Measurements from ENCODE around the gene TMUB2. TPM values are rescaled to one million over a fixed set of nuclear protein-coding genes. Genes with fewer than 3 reads are reported as not detected.
A peak's percentile ranks its signal among the peaks of the same experiment; 100 is the strongest.

Gene TMUB2
- total RNA-seq, 1 donor from 2014 or later: 19.0 TPM

DNA sequence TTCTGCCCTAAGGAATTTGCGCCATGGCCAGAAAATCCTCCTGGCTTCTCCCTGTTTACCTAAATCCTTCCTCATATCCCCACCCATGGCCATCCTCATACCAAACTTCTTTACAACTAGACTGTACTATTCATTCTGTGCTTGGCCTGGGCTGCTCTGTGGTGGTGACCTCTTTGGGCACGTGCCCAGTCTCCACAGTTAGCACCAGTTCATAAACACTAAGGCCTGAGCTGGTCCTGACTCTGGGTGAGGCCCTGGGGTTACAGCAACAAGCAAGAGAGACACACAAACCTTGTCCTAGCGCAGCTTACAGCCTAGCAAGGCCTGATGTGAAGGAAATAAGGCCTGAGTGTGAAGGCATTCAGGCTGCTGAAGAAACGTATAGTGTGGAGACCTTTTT lies 16.0 kb downstream of the TMUB2 start:
- Mint-ChIP-seq H3K4me1 (peaks cover 42% of the 10 kb centered on the region), H3K27ac (peak overlapping the region; percentile 23), H3K4me3 (peak overlapping the region; percentile 57), H3K9me3 (no peaks in the 10 kb centered on the region), H3K36me3 (ENCODE audit: low read depth) (peaks cover 22% of the 10 kb centered on the region), H3K27me3 (no peaks in the 10 kb centered on the region)
- intact Hi-C loops (cut with micrococcal nuclease): no loop called here
- no peak for DNase-seq

DNA sequence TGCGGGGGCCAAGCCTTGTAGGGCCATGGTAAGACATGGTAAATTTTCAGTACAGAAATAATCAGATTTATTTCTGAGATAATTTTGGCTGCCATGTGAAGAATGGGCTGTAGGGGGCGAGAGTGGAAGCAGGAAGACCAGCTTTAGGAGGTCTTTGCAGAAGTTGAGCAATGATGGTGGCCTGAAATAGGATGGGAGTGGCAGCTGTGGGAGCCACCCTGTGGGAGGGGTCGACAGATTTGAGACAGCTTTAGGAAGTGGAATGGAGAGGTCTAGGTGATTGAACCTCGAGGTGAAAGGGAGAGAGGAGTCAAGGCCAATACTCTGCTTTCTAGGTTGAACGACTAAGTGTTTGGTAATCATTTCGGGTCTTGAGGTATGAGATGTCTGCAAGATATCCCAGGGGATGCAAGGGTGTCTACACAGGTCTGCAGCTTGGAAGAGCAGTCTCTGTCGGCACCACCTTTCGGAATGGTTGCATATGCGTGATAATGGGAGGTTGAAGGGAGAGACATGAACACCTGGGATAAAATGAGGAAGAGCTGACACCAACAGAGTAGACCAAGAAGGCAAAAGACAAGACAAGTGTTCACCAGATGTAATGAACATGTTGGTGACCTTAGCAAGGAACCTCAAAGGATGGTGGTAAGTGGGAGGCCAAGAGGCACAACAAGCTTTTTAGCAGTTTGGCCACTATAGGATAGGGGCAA lies 17.1 kb downstream of the TMUB2 start:
- Mint-ChIP-seq H3K27ac (peak overlapping the region; percentile 73), H3K27me3 (no peaks in the 10 kb centered on the region), H3K36me3 (ENCODE audit: low read depth) (peaks cover 26% of the 10 kb centered on the region), H3K4me1 (peaks cover 42% of the 10 kb centered on the region), H3K9me3 (no peaks in the 10 kb centered on the region), H3K4me3 (peak overlapping the region; percentile 11)
- intact Hi-C loops (cut with micrococcal nuclease): no loop called here
- peak; percentile 87 for DNase-seq

DNA sequence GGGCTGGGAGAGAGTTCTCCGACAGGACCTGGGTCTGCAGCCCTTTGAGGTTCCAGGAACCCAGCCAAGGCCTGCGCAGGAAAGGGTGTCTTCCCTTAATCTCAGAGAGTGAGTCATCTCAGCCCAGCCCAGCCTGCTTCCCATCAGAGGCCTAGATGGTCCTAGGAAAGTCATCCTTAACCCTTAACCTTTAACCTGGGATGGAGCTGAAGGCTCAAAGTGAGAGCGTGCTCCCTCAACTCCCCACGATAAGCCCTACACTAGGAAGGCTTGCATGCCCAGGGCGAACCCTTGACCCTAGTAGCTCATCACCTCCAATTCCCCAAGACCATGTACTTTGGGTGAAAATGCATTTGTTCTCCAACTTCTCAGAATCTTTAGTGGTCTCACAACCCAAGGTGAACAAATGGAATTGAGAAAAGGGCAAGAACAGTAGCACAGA lies 17.7 kb downstream of the TMUB2 start:
- no peak for DNase-seq
- H3K4me1 Mint-ChIP-seq: peaks cover 45% of the 10 kb centered on the region
- no peaks in the 10 kb centered on the region for H3K27me3 Mint-ChIP-seq
- peaks cover 30% of the 10 kb centered on the region for H3K36me3 Mint-ChIP-seq (ENCODE audit: low read depth)
- no peak overlapping the region for H3K4me3 Mint-ChIP-seq
- intact Hi-C loops (cut with micrococcal nuclease): no loop called here
- no peaks in the 10 kb centered on the region for H3K9me3 Mint-ChIP-seq
- H3K27ac Mint-ChIP-seq: no peak overlapping the region

DNA sequence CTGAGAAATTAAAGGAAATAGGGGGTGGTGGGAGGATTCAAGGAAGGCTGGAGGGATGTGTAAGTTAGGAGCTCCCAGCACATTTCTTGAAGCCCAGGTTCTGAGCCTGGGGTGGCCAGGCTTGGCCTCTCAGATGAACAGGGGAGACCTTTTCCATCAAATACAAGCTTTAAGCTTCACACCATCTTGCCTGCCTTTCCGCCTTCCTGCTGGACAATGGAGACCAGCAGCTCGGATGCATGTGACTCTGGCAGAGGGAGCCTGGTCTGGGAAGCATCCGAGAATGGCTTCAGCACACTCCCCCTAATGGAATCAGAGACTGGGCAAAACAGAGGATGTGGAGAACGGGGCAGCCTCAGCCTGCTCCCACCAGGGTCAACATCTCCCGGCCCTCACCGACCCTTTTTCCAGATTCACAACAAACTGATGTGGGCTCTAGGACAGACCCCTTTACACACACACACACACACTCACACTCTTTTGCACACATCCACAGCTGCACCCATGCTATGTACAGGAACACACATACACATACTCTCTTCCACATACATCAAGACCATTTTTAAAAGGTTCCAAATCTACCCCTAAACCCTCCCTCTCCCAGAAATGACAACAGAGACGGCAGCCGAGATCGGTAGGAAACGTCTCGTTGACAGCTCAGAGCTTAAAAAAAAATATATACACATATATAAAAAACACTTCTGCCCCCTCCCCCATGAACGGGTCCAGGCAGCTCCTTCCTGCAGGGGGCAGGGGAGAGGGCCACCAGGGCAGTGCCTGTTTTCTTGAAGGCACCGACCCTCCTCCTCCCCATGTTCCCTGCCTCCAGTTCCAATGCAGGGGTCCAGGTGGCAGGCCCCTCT lies 19.4 kb downstream of the TMUB2 start:
- intact Hi-C loops (cut with micrococcal nuclease): no loop called here
- H3K4me3 Mint-ChIP-seq: no peak overlapping the region
- peaks cover 39% of the 10 kb centered on the region for H3K36me3 Mint-ChIP-seq (ENCODE audit: low read depth)
- DNase-seq: no peak
- peak overlapping the region; percentile 26 for H3K27ac Mint-ChIP-seq
- H3K4me1 Mint-ChIP-seq: peaks cover 49% of the 10 kb centered on the region
- H3K9me3 Mint-ChIP-seq: no peaks in the 10 kb centered on the region
- no peaks in the 10 kb centered on the region for H3K27me3 Mint-ChIP-seq

GRCh38 chr17:44206825-44207155 lies 20.0 kb downstream of the TMUB2 start:
- H3K36me3 Mint-ChIP-seq (ENCODE audit: low read depth): peaks cover 43% of the 10 kb centered on the region
- peaks cover 47% of the 10 kb centered on the region for H3K4me1 Mint-ChIP-seq
- H3K27me3 Mint-ChIP-seq: no peaks in the 10 kb centered on the region
- intact Hi-C loops (cut with micrococcal nuclease): no loop called here
- H3K27ac Mint-ChIP-seq: no peak overlapping the region
- no peak for DNase-seq
- H3K4me3 Mint-ChIP-seq: no peak overlapping the region
- H3K9me3 Mint-ChIP-seq: no peaks in the 10 kb centered on the region

- DNase-seq: no peak
- peak overlapping the region; percentile 37 for H3K27ac Mint-ChIP-seq
- intact Hi-C loops (cut with micrococcal nuclease): no loop called here
- H3K9me3 Mint-ChIP-seq: no peaks in the 10 kb centered on the region
- peaks cover 45% of the 10 kb centered on the region for H3K4me1 Mint-ChIP-seq
- H3K27me3 Mint-ChIP-seq: no peaks in the 10 kb centered on the region
- peaks cover 46% of the 10 kb centered on the region for H3K36me3 Mint-ChIP-seq (ENCODE audit: low read depth)
- H3K4me3 Mint-ChIP-seq: no peak overlapping the region
Observed at GRCh38 chr17:44207319-44207718, 20.5 kb downstream of the TMUB2 start.

DNA sequence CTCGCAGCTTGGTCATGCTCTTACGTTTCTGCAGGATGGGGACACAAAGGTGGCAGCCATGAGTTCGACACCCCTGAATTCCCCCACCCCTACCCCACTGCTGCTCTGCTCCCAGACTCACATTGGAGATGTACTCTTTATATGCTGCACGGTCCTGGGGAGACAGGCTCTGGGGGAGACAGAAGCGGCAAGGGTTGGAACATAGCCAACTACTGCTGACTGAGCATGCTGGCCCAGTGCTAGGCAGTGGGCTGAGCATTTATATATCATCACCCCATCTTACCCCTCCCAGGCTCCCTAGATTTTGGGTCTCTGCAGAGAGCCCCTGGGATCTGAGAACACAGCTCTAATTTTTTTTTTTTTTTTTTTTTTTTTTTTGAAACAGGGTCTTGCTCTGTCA lies 21.0 kb downstream of the TMUB2 start:
- no peaks in the 10 kb centered on the region for H3K27me3 Mint-ChIP-seq
- no peak overlapping the region for H3K4me3 Mint-ChIP-seq
- H3K27ac Mint-ChIP-seq: no peak overlapping the region
- peaks cover 42% of the 10 kb centered on the region for H3K4me1 Mint-ChIP-seq
- H3K9me3 Mint-ChIP-seq: no peaks in the 10 kb centered on the region
- H3K36me3 Mint-ChIP-seq (ENCODE audit: low read depth): peaks cover 48% of the 10 kb centered on the region
- no peak for DNase-seq
- intact Hi-C loops (cut with micrococcal nuclease): no loop called here

GRCh38 chr17:44209786-44210341 lies 23.1 kb downstream of the TMUB2 start:
- DNase-seq: peak; percentile 75
- Mint-ChIP-seq H3K27me3 (no peaks in the 10 kb centered on the region), H3K9me3 (no peaks in the 10 kb centered on the region), H3K4me1 (peaks cover 36% of the 10 kb centered on the region), H3K27ac (peak overlapping the region; percentile 87), H3K4me3 (peak overlapping the region; percentile 85), H3K36me3 (ENCODE audit: low read depth) (peaks cover 69% of the 10 kb centered on the region)
- intact Hi-C loops (cut with micrococcal nuclease): loop anchor here (1.0 to 10.0 kb wide), 4 partner anchors 8 to 295 kb away; partner anchors contain the start of gene GPATCH8

DNA sequence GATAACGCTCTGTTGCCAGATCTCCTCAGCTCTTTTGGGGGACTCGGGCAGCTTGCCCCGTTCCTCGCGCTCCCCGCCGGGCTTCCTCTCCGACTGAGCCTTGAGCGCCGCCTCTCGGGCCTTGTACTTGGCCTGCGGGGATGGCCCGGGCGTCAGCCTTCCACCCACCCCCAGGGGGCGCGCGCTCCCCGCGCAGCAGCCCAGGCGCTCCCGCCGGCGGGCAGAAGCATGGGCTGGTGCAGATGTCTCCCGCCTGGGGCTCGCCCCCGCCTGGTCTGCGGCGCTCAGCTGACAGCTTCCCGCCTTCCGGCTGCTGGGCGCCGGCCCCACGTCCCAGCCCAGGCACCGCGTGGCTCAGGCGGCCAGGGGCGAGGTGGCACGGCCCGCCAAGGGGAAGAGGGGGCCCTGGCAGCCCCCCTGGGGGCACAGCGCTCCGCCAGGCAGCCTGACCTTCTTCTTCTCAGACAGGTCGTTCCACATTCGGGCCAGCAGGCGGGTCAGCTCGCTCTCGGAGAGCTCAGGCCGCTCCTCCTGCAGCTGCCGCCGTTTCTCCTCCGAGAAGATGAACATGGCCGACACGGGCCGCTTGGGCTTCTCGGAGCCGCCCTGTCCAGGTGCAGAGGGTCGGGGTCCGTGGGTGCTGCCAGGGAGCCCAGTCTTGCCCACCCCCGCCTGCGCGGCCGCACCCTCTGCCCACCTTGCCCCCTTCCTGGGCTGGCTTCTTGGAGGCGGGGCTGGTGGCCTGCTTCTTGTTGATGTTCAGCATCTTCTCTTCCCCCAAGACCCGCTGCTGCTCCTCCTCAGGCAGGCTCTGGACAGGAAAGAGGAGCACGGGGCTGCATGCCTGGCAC lies 23.8 kb downstream of the TMUB2 start:
- H3K27ac Mint-ChIP-seq: peak overlapping the region; percentile 87
- H3K9me3 Mint-ChIP-seq: no peaks in the 10 kb centered on the region
- peak; percentile 97 for DNase-seq
- H3K27me3 Mint-ChIP-seq: no peaks in the 10 kb centered on the region
- peaks cover 42% of the 10 kb centered on the region for H3K4me1 Mint-ChIP-seq
- peaks cover 74% of the 10 kb centered on the region for H3K36me3 Mint-ChIP-seq (ENCODE audit: low read depth)
- H3K4me3 Mint-ChIP-seq: peak overlapping the region; percentile 85
- intact Hi-C loops (cut with micrococcal nuclease): loop anchor here (1.0 to 10.0 kb wide), 4 partner anchors 8 to 294 kb away; partner anchors contain the start of gene GPATCH8

DNA sequence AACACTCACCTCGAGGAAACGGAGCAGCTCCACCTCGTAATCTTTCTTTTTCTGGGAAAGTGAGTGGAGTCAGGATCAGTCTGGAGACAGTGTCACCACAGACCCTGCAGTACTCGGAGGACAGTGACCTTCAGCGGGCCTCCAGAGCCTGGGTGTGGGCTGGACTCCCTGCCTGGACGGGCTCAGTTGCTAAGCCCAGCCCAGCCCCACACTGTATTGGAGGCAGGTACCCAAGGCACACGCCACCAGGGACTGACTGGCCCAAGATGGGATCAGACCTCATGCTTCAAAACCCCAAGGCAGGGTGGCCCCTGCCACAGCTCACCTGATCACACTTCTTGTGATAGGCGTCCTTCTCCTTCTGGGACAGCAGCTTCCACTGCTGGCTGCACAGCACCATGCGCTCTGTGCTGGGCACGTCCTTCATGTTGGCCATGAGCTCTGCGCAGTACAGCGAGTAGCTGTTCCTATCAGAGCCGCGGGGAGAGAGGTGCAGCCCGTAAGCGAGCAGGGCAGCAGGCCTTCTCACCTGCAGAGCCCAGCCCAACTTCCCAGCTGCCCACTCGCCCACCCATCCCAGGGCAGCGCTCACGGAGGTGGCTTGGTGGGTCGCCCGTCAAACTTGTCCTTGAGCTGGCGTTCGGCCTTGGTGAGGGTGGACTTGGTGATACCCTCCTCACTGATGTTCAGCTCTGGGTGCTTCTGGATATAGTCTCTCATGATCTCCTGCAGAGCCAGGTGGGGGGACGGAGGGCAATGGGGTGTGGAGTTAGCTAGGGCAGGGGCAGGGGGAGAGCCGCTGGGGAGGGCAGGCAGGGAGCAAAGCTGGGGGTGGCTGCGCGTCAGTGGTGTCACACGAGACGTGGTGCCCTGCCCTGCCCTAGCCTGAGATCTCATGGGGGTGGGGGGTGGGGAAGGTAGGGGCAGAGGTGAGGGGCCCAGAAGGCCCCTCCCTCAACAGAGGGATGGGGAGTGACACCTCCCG lies 24.8 kb downstream of the TMUB2 start:
- Mint-ChIP-seq H3K27me3 (no peaks in the 10 kb centered on the region), H3K27ac (peak overlapping the region; percentile 66), H3K9me3 (no peaks in the 10 kb centered on the region), H3K4me1 (peaks cover 51% of the 10 kb centered on the region), H3K36me3 (ENCODE audit: low read depth) (peaks cover 76% of the 10 kb centered on the region), H3K4me3 (peak overlapping the region; percentile 21)
- intact Hi-C loops (cut with micrococcal nuclease): loop anchor here (10.0 kb wide), 1 partner anchor 293 kb away; the partner anchor contains the start of gene GPATCH8
- no peak for DNase-seq

GRCh38 chr17:44212507-44213402 lies 26.0 kb downstream of the TMUB2 start:
- no peaks in the 10 kb centered on the region for H3K9me3 Mint-ChIP-seq
- H3K27me3 Mint-ChIP-seq: no peaks in the 10 kb centered on the region
- intact Hi-C loops (cut with micrococcal nuclease): loop anchor here (10.0 kb wide), 1 partner anchor 292 kb away; the partner anchor contains the start of gene GPATCH8
- peak overlapping the region; percentile 37 for H3K27ac Mint-ChIP-seq
- DNase-seq: no peak
- peaks cover 79% of the 10 kb centered on the region for H3K36me3 Mint-ChIP-seq (ENCODE audit: low read depth)
- H3K4me1 Mint-ChIP-seq: peaks cover 58% of the 10 kb centered on the region
- no peak overlapping the region for H3K4me3 Mint-ChIP-seq

Data from activated CD4-positive, alpha-beta T cell treated with anti-CD3 and anti-CD28 coated beads, Interleukin-2, amount 10 ng/mL, durations not matched to agents 24 days and 14 days (primary cell).